ENCODE measurements around the gene AVEN.

Gene AVEN

DNA sequence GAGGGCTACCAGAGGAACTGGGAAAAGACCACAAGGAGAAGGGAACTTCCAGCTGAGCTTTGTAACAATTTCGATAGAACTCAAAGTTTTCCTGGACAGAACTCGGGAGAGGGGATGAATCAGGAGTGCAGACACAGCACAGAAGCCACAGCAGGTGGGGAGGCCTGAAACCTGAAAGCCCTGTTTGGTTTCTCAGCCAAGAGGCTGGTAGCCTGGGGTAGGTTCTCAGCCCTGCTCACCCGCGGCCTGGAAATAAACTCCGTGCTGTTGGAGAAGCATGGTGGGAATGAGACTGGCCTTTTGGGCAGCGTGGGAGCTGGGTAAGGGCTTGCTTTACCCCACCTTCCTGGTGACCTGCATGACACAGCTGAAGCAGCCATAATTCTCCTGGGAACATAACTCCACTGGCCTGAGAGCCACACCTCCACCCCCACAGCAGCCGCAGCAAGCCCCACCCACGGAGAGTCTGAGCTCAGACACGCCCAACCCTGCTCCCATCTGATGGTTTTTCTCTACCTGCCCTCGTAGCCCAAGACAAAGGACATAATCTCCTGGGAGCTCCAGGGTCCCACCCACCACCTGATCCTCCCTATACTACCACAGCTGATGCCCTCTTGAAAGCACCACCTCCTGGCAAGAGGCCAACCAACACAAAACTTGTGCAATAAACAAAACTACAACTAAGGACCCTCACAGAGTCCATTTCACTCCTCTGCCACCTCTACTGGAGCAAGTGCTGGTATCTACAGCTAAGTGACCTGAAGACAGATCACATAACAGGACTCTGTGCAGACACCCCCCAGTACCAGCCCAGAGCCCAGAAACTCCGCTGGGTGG, 123.2 kb downstream of the AVEN start:
- no peak for DNase-seq (ENCODE audit: low read depth in 2 of 2)

DNA sequence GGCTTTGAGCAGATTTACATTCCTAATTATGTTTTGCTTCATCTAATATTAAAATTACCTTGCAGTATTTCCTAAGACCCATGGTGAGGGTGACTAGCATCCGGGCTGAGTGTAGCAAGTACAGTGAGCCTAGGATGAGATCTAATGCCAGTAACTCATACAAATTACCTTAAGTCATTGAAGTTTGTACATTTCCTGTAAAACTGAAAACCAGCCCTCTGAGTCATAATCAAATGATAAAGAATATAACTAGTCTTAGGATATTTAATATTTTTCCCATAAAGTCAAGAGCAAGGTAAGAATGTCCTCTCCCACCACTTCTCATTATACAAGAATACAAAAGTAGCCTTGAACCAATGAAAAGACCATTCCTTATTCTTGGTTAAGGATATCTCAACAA, 125.5 kb downstream of the AVEN start:
- no peak for DNase-seq (ENCODE audit: low read depth in 2 of 2)

DNA sequence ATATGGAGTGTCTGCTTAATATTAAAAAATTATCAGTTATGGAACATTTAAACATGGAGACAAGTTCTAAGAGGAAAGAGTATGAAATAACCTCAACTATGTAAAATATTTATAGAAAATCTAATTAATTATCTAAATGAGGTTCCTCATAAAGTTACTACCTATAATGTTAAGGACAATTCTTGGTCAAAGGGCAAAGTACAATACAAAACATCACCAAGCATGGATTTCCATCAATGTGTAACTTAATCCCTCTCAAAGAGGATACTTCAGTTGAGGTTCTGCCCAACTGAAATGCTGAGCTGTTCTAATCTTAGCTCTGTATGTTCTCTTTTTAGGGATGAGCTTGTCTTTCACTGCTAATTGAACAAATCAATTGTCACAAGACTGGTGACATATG, 126.7 kb downstream of the AVEN start:
- DNase-seq (ENCODE audit: low read depth in 2 of 2) = no peak

DNA sequence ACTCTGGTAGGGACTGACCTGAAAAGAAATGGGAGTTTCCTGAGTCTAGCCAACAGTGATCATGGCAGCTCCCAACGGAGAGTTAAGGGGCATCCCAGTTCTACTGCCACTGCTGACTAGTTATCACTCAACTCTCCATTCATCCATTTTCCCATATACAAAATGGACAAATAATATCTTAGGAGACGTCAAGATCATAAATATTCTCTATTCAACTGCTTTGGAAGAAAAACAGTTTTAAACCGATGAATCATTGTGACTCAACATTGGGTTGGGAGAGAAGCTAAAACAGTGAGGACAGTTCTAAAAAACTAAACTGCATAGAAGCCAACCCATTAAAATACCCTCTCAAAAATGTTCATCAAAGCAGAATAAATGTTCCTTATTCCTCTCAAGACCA, 128.3 kb downstream of the AVEN start:
- no peak for DNase-seq (ENCODE audit: low read depth in 2 of 2)

DNA sequence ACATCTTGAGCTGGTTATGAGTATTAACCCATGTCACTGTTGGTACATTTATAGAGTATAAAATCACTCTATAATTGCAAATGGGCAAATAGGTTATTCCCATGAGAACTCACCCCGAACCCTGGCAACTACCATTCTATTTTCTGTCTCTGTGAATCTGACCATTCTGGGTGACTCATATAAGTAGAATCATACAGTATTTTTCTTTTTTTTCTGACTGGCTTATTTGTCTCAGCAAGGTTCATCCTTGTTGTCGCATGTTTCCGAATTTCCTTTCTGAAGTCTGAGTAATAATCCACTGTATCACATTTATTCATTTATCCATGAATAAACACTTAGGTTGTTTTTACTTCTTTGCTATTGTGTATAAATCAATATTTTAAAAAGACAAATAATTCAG, 130.6 kb downstream of the AVEN start:
- DNase-seq (ENCODE audit: low read depth in 2 of 2) = no peak

DNA sequence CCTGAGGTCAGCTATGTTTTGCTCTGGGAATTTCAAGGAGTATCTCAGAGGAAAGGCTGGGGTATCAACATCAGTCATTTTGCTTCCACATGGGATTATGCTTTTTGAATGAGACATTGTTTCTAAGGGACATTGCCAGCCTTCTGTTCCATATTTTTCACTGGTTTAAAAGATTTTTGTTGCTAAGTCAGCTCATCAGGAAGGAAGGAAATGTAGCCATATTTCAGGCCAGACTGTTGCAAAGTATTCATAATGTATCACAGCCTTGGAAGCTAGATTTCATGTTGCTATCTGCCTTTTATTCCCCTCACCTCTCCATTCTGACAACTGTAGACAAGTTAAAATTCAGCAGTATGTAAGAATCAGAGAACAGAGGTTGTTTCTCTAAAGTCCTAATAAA, 131.7 kb downstream of the AVEN start:
- no peak for DNase-seq (ENCODE audit: low read depth in 2 of 2)

DNA sequence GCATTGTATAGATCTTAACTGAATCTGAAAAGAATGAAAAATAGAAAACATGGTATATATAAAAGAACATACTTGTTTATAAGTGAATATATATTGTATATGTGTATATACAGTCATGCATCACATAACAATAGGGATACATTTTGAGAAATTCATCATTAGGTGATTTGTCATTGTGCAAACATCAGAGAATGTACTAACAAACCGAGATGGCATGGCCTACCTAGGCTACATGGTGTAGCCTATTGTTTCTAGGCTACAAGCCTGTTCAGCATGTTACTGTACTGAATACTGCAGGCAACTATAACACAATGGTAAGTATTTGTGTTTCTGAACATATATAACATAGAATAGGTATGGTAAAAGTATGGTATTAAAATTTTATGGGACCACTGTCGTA, 135.3 kb downstream of the AVEN start:
- no peak for DNase-seq (ENCODE audit: low read depth in 2 of 2)

DNA sequence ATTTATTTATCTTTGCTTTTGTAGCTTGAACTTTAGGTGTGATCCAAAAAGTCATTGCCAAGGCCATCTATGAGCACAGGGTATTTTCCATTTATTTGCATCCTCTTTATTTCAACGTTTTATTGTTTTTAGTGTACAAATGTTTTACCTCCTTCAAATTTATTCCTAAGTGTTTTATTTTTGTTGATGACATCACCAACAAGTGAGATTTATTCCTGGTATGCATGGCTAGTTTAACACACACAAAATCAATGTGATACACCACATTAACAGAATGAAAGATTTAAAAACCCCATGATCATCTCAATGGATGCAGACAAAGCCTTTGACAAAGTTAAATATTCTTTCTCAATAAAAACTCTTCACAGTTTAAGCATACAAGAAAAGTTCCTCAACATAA, 137.0 kb downstream of the AVEN start:
- no peak for DNase-seq (ENCODE audit: low read depth in 2 of 2)

DNA sequence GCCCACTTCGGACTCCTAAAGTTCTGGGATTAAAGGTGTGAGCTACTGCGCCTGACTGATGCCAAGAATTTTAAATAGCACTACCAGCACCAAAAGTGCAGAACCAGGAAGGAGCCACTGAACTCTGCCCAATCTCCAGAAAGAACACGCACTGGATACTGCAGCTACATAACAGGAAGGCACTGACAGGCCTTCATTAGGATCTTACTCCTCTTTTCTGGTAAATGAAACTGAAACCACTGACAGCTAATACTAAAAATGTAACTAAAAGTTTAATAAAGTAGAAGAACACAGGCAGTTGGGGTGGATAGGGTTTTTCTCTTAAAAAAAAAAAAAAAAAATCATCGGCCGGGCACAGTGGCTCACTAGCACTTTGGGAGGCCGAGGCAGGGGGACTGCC, 144.8 kb downstream of the AVEN start:
- DNase-seq (ENCODE audit: low read depth in 2 of 2) = no peak

DNA sequence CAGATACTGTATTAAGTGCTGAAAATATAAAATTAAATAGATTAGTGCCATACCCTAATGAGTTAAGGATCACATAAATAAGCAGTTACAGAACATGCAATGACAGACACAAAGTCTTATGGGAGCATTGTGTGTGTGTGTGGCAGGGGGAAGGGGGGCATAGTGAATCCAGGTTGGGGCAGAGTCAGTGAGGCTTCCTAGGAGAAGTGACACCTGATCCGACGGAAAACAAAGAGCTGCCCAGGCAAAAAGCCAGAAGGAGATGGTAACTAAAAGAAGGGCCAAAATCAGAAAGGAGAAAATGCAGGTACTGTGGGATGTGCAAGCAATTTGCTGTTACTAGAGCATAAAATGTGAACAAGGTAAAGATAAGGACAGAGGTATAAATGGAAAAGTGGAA, 150.8 kb downstream of the AVEN start:
- no peak for DNase-seq (ENCODE audit: low read depth in 2 of 2)

DNA sequence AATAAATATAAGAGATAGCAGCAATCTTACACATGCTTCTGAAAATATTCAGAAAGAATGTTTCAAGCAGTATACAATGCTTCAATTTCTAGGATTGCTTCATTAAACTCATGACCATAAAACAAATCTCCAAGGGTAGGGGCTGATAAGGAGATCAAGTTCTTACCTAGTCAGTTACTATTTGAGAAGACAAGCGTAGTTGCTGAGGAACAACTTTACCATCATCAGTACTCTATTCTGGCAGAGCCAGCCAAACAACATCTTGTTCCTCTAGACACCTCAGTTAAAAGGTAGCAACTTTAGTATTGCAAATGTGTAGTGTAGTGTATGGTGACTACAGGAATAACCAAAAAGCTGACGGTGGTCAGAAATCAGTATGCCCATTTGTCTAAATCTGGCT, 156.1 kb downstream of the AVEN start:
- DNase-seq (ENCODE audit: low read depth in 2 of 2) = no peak

DNA sequence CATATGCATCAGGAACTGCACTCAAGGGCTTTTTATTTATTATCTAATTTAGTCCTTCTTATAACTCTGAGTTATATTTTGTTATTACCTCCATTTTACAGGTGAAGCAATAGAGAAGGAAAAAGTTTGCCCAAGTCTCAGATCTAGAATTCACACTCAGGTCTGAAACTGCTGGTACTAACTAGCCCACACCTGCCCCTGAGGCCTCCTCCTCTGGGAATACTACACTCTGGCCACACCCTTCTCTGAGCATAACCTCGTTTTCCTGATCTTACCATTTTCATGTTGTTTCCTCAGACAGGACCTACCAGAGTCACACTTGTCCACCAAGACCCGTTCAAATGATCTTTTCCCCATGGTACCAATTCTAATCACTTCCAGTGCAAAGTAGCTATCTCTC, 164.8 kb downstream of the AVEN start:
- DNase-seq (ENCODE audit: low read depth in 2 of 2) = no peak

DNA sequence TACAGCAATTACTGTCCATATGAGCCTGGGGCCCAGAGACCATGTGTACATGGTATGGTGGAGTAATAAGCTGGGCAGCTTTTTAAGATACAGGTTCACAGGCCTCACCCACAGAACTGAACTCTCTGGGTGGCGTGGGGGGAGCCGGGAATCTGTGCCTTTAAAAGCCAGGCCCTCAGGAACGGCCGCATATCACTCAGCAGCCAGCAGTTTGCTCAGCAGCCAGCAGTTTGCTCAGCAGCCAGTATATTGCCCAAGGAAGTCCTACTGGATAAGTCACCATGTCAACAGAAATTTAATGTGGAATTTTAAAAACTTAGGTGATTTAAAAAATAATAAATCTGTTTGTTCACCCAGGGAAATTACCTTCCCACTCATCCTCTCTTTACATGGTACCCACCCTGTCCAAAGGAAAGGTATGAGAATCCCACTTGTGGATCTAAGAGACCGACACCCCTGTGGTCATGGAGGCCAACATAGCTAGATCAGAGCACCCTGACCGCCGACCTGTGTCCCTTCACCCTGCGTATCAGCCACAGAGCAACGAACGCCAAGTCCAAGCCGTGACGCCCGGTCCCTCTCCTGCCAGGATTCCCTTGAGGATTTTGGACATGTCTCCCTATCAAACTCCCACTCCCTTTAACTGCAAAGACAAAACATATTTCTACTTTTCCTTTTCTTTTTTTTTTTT, 166.4 kb downstream of the AVEN start:
- DNase-seq (ENCODE audit: low read depth in 2 of 2) = no peak

DNA sequence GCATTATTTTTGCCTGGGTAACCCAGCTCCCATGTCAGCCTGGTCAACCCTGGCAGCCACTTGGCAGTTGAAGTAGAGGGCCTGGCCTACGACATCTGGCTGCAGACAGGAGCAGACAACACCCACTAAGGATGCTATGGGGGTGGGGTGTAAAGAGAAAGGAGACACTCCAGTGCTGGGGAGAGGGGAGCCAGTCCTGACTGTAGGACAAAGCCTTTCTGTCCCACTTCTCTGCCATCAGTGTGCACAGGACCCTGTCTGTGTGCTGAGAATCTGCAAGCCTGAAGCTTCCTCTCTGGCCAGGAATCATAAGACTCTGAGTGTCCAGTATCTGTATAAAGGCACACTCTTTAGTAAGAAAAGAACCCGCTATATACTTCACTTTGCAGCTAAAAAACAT, 167.0 kb downstream of the AVEN start:
- DNase-seq (ENCODE audit: low read depth in 2 of 2) = no peak

DNA sequence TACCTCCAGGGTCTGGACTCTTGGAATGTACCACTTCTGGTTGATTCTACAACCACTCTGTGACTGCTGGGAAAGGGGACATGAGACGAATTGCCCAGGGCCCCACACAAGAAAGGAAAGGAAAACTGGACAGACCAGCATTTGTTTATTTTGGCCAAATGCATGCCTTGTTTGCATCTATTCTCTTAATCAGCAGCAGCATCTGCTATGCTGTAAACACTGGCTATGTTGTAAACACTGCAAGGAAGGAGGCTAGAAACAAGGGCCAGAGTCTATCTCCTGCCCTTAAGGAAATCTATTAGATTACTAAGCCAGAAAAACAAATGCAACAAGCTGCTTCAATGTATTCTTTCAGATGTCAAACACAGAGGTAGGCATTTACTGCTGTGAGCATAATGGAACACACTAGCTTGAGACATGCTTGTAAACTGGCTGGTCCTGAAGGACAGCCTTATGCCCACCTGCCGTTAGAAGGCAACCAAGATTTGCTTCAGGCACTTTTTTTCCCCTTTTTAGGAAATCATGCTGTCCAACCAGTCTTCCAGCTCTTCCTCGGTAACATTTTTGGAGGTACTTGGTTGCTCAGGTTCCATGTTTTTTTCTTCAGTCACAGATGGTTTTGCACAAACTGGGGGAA, 172.8 kb downstream of the AVEN start:
- DNase-seq (ENCODE audit: low read depth in 2 of 2) = no peak

DNA sequence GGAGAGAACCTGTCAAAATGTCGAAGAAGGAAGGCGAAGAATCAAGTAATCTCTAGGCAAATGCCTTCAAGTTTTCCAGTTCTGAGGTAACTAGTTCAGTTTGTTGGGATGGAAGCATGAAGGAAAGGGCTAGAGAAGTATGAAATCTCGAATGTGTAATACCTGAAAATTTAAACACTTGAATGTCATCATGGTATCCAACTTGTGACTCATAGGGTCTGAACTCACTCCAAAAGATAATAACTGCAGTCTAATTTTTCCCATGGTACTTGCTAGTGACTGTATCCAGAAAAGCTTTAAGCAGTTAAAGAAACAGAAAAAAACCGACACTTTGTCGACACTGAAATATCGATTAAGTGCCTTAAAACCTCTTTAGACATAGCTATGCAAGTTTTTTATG, 173.6 kb downstream of the AVEN start:
- no peak for DNase-seq (ENCODE audit: low read depth in 2 of 2)

DNA sequence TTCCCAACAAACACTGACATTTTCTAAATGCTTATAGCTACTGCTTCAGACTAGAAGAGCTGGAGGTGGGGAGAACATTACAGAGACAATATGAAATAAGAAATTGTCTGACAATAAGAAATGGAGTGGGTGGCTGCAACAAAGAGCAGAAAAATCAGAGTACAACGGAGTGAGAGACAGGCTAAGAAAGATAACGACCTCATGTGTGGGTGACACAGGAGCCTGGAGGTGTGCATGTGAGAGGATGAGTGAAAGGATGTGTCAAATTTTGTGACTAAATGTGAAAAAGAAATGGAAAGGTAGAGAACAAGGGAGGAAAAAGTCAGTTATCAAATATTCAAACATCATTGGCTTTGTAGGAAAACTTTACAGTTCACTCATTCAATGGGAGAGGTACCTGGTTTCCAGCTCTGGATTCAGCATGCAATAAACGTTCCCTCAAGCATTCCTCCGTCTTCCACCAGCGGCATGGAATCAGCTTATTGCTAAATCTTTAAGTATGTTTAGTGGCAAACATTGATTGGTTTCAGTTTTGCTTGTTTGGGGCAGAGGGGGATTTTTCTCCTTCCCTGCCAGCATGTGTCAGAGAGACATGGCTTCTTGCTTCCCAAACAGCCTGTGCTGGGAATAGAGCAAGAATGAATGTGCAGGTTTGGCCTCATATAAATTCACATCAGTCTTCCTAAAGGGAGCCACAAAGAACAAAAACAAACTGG, 174.5 kb downstream of the AVEN start:
- DNase-seq (ENCODE audit: low read depth in 2 of 2) = no peak

DNA sequence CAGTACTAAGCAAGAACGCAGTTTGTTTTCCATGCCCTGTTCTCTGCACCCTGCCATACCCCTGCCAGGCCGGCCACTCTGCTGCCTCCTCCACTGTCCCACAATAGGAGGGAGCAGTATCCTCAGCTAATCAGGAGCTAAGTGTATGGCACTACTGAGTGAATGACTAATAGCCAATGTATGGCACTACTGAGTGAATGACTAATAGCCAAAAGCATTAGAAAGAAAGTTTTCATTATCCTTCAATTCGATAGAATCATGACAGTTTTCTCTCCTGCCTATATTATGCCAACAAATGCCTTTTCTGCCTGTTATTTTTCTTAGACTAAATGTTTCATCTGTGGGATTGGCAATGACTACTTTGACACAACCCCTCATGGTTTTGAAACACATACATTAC, 178.2 kb downstream of the AVEN start:
- no peak for DNase-seq (ENCODE audit: low read depth in 2 of 2)

DNA sequence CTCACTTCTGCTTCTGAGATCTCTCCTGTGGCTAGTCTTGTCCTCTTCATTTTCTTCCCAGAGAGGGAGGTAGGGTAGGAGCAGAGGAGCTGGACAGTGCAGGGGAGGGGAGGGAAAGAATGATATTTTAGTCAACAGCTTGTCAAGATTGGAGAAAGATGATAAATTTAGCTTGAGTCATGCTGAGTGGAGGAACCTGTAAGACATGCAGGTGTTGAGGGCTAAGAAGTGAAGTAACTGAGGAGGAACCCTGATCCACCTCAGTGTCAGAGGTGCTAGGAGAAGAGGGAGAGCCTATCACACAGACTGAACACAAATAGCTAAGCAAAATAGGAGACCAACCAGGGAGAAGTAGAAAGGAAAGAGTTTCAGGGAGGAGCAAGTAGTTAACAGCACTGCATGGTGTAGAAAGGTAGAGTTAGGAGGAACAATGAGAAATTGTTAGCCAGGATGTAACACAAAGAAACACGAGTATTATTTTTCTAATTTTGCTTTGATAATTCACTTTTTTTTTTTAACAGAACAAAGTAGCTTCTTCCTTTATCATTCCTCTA, 178.9 kb downstream of the AVEN start:
- no peak for DNase-seq (ENCODE audit: low read depth in 2 of 2)

DNA sequence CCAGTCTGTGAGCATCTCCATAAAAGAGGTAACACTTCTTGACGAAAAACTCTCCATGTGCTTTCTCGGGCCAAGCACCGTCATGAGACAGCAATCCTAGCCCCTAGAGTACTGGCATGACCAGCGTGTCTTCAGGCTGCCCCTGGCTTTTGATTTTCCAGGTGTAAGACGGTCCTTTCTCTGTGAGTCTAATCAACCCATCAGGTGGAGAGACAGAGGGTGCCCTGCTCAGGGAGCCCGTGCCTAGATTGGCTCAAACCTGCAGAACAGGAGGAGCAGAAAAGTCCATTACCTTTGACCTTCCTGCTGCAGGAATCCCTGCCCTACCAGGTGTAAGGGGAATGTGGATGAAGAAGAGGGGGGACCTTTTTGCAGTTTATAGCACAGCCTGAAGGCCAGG, 180.2 kb downstream of the AVEN start:
- no peak for DNase-seq (ENCODE audit: low read depth in 2 of 2)

DNA sequence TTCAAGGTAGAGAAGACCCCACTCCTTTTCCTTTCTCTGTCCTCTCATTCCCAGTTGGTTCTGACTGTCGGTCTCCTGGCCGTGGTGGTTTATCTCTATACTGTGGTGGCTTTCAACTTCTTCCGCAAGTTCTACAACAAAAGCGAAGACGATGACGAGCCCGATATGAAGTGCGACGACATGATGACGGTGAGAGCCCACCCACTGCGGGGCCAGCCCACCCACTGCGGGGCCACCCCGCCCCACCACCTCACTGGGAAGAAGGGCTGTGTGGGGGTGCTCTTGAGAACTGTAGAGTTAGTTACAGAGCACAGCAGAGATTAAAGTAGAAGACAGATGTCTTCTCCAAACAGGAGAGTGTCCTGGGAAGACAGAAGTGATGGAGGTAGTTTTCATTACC, 181.3 kb downstream of the AVEN start:
- no peak for DNase-seq (ENCODE audit: low read depth in 2 of 2)

DNA sequence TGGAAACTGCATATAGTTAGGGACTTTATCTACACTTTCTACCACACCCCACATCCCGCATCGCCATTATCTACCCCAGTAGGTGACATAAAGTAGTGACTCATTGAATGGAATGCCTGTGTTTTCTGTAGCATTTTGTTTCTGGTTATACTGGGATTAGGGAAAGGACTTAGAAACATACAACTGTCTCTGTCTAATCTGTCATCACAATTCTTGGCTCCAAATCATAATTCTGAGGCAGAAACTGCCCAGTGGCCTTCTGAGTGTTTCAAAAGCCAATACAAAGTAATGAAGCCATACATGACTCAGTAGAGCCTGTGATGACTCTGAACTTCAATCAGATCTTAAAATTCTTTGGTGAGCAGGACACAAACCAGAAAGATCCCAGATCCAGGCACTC, 186.4 kb downstream of the AVEN start:
- no peak for DNase-seq (ENCODE audit: low read depth in 2 of 2)
